GM12874 (cell line): ENCODE results near the gene PITPNC1.

Source experiments
- TF ChIP-seq, protein P1 (sequence below): IDR thresholded peaks from 2 replicates; pipeline ENCODE4 v1.5.1; 2011; ENCODE audit warnings: low read depth, mild to moderate bottlenecking, control low read depth, low read length, moderate library complexity; ENCODE audit not compliant: insufficient read depth

PITPNC1 gene

DNA sequence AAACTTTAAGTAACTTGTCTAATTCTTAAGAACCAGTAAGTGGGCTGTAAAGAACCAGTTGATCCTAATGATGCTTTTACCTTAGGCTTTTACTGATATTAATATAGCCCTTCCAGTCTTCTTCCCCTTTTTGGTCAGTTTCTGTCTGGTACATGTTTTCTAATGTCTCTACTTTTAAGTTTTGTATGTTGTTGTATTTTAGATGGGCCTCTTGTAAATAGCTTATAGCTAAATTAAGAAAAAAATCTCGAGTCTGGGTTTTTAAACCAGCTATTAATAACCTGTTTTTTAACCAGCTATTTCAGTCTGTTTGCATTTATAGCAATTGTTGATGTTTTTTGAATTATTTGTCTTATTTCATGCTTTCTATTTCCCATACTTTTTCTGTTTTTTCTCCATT is 79.0 kb downstream of the PITPNC1 start:
- TF ChIP-seq, protein P1, sequence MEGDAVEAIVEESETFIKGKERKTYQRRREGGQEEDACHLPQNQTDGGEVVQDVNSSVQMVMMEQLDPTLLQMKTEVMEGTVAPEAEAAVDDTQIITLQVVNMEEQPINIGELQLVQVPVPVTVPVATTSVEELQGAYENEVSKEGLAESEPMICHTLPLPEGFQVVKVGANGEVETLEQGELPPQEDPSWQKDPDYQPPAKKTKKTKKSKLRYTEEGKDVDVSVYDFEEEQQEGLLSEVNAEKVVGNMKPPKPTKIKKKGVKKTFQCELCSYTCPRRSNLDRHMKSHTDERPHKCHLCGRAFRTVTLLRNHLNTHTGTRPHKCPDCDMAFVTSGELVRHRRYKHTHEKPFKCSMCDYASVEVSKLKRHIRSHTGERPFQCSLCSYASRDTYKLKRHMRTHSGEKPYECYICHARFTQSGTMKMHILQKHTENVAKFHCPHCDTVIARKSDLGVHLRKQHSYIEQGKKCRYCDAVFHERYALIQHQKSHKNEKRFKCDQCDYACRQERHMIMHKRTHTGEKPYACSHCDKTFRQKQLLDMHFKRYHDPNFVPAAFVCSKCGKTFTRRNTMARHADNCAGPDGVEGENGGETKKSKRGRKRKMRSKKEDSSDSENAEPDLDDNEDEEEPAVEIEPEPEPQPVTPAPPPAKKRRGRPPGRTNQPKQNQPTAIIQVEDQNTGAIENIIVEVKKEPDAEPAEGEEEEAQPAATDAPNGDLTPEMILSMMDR, result no peak

GRCh38 chr17:67456889-67457288 is 79.8 kb downstream of the PITPNC1 start:
- TF ChIP-seq, protein P1, result no peak

DNA sequence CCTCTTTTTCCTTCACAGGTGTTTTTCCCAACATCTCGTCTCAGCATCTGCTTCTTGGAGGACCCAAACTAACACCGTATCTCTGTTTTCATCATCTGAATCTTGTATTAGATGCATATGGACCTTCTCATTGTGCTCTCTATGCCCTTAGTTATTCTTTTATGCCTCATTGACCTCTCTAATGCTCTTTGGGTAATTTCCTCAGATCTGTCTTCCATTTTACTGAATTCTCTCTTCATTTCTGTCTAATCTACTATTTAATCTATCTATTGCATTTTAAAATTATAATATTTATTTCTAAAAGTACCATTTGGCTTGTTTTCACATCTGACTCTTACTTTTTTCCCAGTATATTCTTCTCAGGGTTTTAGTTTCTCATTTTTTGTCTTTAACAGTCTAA is 81.1 kb downstream of the PITPNC1 start:
- TF ChIP-seq, protein P1, result no peak

GRCh38 chr17:67459985-67460384 is 82.9 kb downstream of the PITPNC1 start:
- TF ChIP-seq, protein P1, result no peak

GRCh38 chr17:67461228-67461780 is 84.2 kb downstream of the PITPNC1 start:
- TF ChIP-seq, protein P1, result no peak

GRCh38 chr17:67461876-67462275 is 84.8 kb downstream of the PITPNC1 start:
- TF ChIP-seq, protein P1, result no peak

GRCh38 chr17:67466251-67466796 is 89.2 kb downstream of the PITPNC1 start:
- TF ChIP-seq, protein P1, result no peak
